ENCODE measurements around the gene PROX2. TPM values are rescaled to one million over a fixed set of nuclear protein-coding genes. Genes with fewer than 3 reads are reported as not detected.

PROX2 gene
- total and polyA plus RNA-seq, 9 of the 15 experiments (the other 6 are each of a cell fraction or from before 2014, with no cell fraction given): not detected

- no TSS peak for BruUV-seq (replicated peaks)
- in situ Hi-C loops (cut with MboI): loop anchor here (10.0 kb wide), 1 partner anchor 161 kb away; no protein-coding TSS in a partner anchor
- ATAC-seq (peak; percentile 89), DNase-seq (ENCODE audit: extremely low read depth in 1 of 4, low spot score in 3 of 4) (peak in 2 of 4 experiments; percentile 47 to 64), FAIRE-seq (peak; percentile 94)
- Histone ChIP-seq H4K20me1 (replicated peaks; ENCODE audit: control insufficient read depth, insufficient read depth, low read length) (no peaks in the 10 kb centered on the region), H3K36me3 (ENCODE audit: control insufficient read depth, insufficient read depth, low read length) (no peaks in the 10 kb centered on the region), H3K9me3 (replicated peaks; ENCODE audit: control insufficient read depth, insufficient read depth, low read depth, low read length) (no peaks in the 10 kb centered on the region), H3K9ac (ENCODE audit: insufficient read depth in 1 of 2, low read depth in 2 of 2, low read length in 2 of 2) (no peak overlapping the region), H3K4me2 (ENCODE audit: insufficient read depth, low read length) (no peak overlapping the region), H3K27ac (ENCODE audit: extremely low read depth, low read depth, low read length) (no peak overlapping the region), H3K27me3 (ENCODE audit: control insufficient read depth in 2 of 2, insufficient read depth in 2 of 2, low read length in 2 of 2) (no peaks in the 10 kb centered on the region), H3K4me1 (replicated peaks in 1 of 2; ENCODE audit: control insufficient read depth in 2 of 2, insufficient read depth in 2 of 2, low read length in 2 of 2) (peaks cover 2 to 22% of the 10 kb centered on the region in 2 experiments; a peak in 2 of 5 replicates), H3K9me1 (ENCODE audit: control insufficient read depth, insufficient read depth, low read length) (no peaks in the 10 kb centered on the region), H2AFZ (ENCODE audit: low read depth, low read length) (no peak overlapping the region), H3K79me2 (ENCODE audit: control insufficient read depth, insufficient read depth, low read length) (no peaks in the 10 kb centered on the region), H3K4me3 (no peak overlapping the region)
- POLR2A ChIA-PET: no interaction called here
- 45% methylated on average over 5 of the region's 6 CpGs for WGBS (ENCODE audit: insufficient coverage, low coverage, missing lambda C conversion rate)
- intact Hi-C loops (cut with micrococcal nuclease): loop anchor here (1.0 to 10.0 kb wide), 2 partner anchors 174 to 391 kb away; no protein-coding TSS in a partner anchor
- CTCF ChIA-PET (ENCODE audit: low intra/inter-chr PET ratio): interaction anchor here (0.5 to 3.3 kb wide), 4 partner anchors 174 to 575 kb away, joined by 3 to 23 read pairs (median 4); no protein-coding TSS in a partner anchor
- peak; percentile 70; the same call in 1 of the 2 replicates for TF ChIP-seq REST (IDR thresholded peaks at IDR 0.05; ENCODE audit: borderline replicate concordance)
- no peak for TF ChIP-seq REST (CRISPR knock-in tag; IDR thresholded peaks at IDR 0.05; ENCODE audit: low read depth)
- TF ChIP-seq TCF7L2 (IDR thresholded peaks at IDR 0.05; ENCODE audit: low read depth, low read length): no peak
- peak; percentile 42; the same call in 1 of the 2 replicates for TF ChIP-seq DEAF1 (CRISPR knock-in tag; IDR thresholded peaks at IDR 0.05)
- TF ChIP-seq MCM7 (IDR thresholded peaks at IDR 0.05): no peak
- peak; percentile 55 to 82 for TF ChIP-seq RAD21 (CRISPR knock-in tag; conservative IDR thresholded peaks at IDR 0.05 in 1 of 2, IDR thresholded peaks at IDR 0.05 in 1 of 2)
- TF ChIP-seq ZNF121 (CRISPR knock-in tag; conservative IDR thresholded peaks at IDR 0.05): no peak
- TF ChIP-seq CEBPG (CRISPR knock-in tag; IDR thresholded peaks at IDR 0.05): 0 out of 2 replicates have a peak, but pooled peaks have one; percentile 18
- TF ChIP-seq CEBPG (tag; conservative IDR thresholded peaks at IDR 0.05 in 1 of 2, IDR thresholded peaks at IDR 0.05 in 1 of 2): peak in 1 of 2 experiments; percentile 29; a peak in 1 of 4 replicates
- TF ChIP-seq STAG1 (CRISPR knock-in tag; IDR thresholded peaks at IDR 0.05; ENCODE audit: borderline replicate concordance): peak; percentile 47; the same call in 1 of the 2 replicates
Measured at GRCh38 chr14:74913986-74914573, 38.1 kb upstream of the PROX2 start.
